WTC11 (cell line): ENCODE data around the gene PRELP. TPM values are rescaled to one million over a fixed set of nuclear protein-coding genes. Genes with fewer than 3 reads are reported as not detected.

Experiments used
- CREM ChIP-seq: sonication (generic); formaldehyde crosslinking; IDR thresholded peaks from 2 replicates; pipeline ENCODE4 v1.8.1; 2022; ENCODE audit warnings: mild to moderate bottlenecking, missing genetic modification reagents, moderate library complexity
- ESRRA ChIP-seq: sonication (generic); formaldehyde crosslinking; IDR thresholded peaks from 2 replicates; pipeline ENCODE4 v1.8.1; 2022; ENCODE audit warnings: mild to moderate bottlenecking, missing genetic modification reagents, borderline replicate concordance
- FOXK1 ChIP-seq: sonication (generic); formaldehyde crosslinking; IDR thresholded peaks from 2 replicates; pipeline ENCODE4 v1.8.0; 2022; ENCODE audit warnings: mild to moderate bottlenecking, moderate library complexity, missing genetic modification reagents
- GTF2I ChIP-seq: fragments of 250-450 bp; sonication (Bioruptor Pico); conservative IDR thresholded peaks from 2 replicates; pipeline ENCODE4 v1.4.0; 2021; ENCODE audit warnings: mild to moderate bottlenecking
- JUN ChIP-seq: sonication (generic); formaldehyde crosslinking; IDR thresholded peaks from 2 replicates; pipeline ENCODE4 v1.8.0; 2023; ENCODE audit warnings: mild to moderate bottlenecking, missing genetic modification reagents
- KAT7 ChIP-seq: sonication (generic); formaldehyde crosslinking; IDR thresholded peaks from 2 replicates; pipeline ENCODE4 v1.8.1; 2023; ENCODE audit warnings: missing genetic modification reagents, mild to moderate bottlenecking, borderline replicate concordance
- SMAD3 ChIP-seq: sonication (generic); formaldehyde crosslinking; IDR thresholded peaks from 2 replicates; pipeline ENCODE4 v1.8.0; 2022; ENCODE audit warnings: missing genetic modification reagents, mild to moderate bottlenecking, borderline replicate concordance
- SP1 ChIP-seq: sonication (generic); formaldehyde crosslinking; conservative IDR thresholded peaks from 2 replicates; pipeline ENCODE4 v1.8.1; 2022; ENCODE audit warnings: missing genetic modification reagents
- TEAD1 ChIP-seq: sonication (generic); formaldehyde crosslinking; IDR thresholded peaks from 2 replicates; pipeline ENCODE4 v1.8.0; 2022; ENCODE audit warnings: mild to moderate bottlenecking, missing genetic modification reagents
- TP53 ChIP-seq: sonication (generic); formaldehyde crosslinking; IDR thresholded peaks from 2 replicates; pipeline ENCODE4 v1.8.1; 2023; ENCODE audit warnings: mild to moderate bottlenecking, missing genetic modification reagents
- ZBTB21 ChIP-seq: sonication (generic); formaldehyde crosslinking; IDR thresholded peaks from 2 replicates; pipeline ENCODE4 v1.8.1; 2023; ENCODE audit warnings: mild to moderate bottlenecking, missing genetic modification reagents, borderline replicate concordance
- ZNF219 ChIP-seq: sonication (generic); formaldehyde crosslinking; IDR thresholded peaks from 2 replicates; pipeline ENCODE4 v1.8.0; 2023; ENCODE audit warnings: missing genetic modification reagents, mild to moderate bottlenecking, borderline replicate concordance
- total RNA-seq: library from RNA; stranded (reverse); gene quantifications from 3 replicates; pipeline ENCODE4 v1.2.3, GENCODE V29; 2021
- TF ChIP-seq, protein P1 (sequence below): fragments of 250-450 bp; sonication (Bioruptor Pico); IDR thresholded peaks from 2 replicates; pipeline ENCODE4 v1.9.0; 2021; ENCODE audit warnings: mild to moderate bottlenecking
- TF ChIP-seq, protein P2 (sequence below): sonication (generic); formaldehyde crosslinking; IDR thresholded peaks from 2 replicates; pipeline ENCODE4 v1.8.1; 2022; ENCODE audit warnings: low read depth, missing genetic modification reagents, borderline replicate concordance
- TF ChIP-seq, protein P3 (sequence below): sonication (generic); formaldehyde crosslinking; IDR thresholded peaks from 2 replicates; pipeline ENCODE4 v1.8.0; 2022; ENCODE audit warnings: mild to moderate bottlenecking, missing genetic modification reagents
- TF ChIP-seq, protein P4 (sequence below): sonication (generic); formaldehyde crosslinking; IDR thresholded peaks from 2 replicates; pipeline ENCODE4 v1.8.1; 2022; ENCODE audit warnings: mild to moderate bottlenecking, missing genetic modification reagents, moderate library complexity, borderline replicate concordance
- TF ChIP-seq, protein P5 (sequence below): sonication (generic); formaldehyde crosslinking; IDR thresholded peaks from 2 replicates; pipeline ENCODE4 v1.8.0; 2023; ENCODE audit warnings: missing genetic modification reagents, mild to moderate bottlenecking, borderline replicate concordance
- TF ChIP-seq, protein P6 (sequence below): fragments of 250-450 bp; sonication (Bioruptor Pico); IDR thresholded peaks from 2 replicates; pipeline ENCODE4 v1.9.0; 2021; ENCODE audit warnings: moderate library complexity, mild to moderate bottlenecking, inconsistent platforms, borderline replicate concordance
- TF ChIP-seq, protein P7 (sequence below): sonication (generic); formaldehyde crosslinking; IDR thresholded peaks from 2 replicates; pipeline ENCODE4 v1.8.0; 2022; ENCODE audit warnings: mild to moderate bottlenecking, missing genetic modification reagents
- TF ChIP-seq, protein P8 (sequence below): sonication (generic); formaldehyde crosslinking; IDR thresholded peaks from 2 replicates; pipeline ENCODE4 v1.8.1; 2022; ENCODE audit warnings: low read depth, mild to moderate bottlenecking, moderate library complexity, missing genetic modification reagents, borderline replicate concordance

The PRELP gene
- total RNA-seq, 1 experiment from 2014 or later: 0.17 TPM

DNA sequence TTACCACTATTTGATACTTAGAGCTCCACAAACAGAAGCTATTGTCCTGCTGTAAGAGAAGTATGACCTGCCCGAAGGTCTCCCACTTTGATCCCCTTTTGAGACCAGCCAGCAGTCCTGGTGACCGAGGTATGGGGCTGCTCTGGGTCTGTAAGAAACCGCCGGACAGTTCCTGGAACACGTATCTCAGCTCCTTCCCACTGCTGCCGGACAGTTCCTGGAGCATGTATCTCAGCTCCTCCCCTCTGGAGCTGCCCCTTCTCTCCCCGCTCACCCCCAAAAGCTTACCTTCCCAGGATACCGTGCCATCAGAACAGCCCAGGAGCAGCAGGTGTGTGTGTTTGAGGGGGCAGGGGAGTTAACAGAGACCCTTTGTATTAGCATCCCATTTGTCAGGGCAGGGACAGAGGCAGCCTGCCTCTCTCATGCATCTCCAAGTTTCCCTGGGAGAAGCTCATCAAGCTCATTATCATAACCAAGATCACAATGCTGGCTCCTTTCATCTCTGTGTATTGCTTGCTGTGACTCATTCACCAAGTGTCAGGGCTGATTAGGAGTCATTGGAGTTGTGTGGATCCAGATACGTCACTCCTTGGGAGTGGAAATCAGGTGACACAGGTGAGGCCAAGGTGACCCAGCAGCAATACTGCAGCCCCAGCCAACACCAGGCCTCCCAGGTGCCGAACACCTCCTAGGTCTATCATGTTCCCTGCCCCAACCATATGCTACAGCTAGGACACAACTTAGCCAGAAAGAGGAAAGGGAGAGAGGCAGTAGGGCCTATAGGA lies 43.6 kb downstream of the PRELP start (continued):
- TF ChIP-seq, protein P1, sequence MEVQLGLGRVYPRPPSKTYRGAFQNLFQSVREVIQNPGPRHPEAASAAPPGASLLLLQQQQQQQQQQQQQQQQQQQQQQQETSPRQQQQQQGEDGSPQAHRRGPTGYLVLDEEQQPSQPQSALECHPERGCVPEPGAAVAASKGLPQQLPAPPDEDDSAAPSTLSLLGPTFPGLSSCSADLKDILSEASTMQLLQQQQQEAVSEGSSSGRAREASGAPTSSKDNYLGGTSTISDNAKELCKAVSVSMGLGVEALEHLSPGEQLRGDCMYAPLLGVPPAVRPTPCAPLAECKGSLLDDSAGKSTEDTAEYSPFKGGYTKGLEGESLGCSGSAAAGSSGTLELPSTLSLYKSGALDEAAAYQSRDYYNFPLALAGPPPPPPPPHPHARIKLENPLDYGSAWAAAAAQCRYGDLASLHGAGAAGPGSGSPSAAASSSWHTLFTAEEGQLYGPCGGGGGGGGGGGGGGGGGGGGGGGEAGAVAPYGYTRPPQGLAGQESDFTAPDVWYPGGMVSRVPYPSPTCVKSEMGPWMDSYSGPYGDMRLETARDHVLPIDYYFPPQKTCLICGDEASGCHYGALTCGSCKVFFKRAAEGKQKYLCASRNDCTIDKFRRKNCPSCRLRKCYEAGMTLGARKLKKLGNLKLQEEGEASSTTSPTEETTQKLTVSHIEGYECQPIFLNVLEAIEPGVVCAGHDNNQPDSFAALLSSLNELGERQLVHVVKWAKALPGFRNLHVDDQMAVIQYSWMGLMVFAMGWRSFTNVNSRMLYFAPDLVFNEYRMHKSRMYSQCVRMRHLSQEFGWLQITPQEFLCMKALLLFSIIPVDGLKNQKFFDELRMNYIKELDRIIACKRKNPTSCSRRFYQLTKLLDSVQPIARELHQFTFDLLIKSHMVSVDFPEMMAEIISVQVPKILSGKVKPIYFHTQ (CRISPR knock-in tag): no peak
- TF ChIP-seq SMAD3 (no peak), SP1 (peak; percentile 60; the same call in 1 of the 2 replicates), GTF2I (CRISPR knock-in tag) (no peak), CREM (CRISPR knock-in tag) (0 out of 2 replicates have a peak, but pooled peaks have one; percentile 37), TP53 (no peak), TEAD1 (CRISPR knock-in tag) (peak; percentile 94), KAT7 (CRISPR knock-in tag) (0 out of 2 replicates have a peak, but pooled peaks have one; percentile 75), ZNF219 (CRISPR knock-in tag) (0 out of 2 replicates have a peak, but pooled peaks have one; percentile 36), ZBTB21 (CRISPR knock-in tag) (0 out of 2 replicates have a peak, but pooled peaks have one; percentile 65), FOXK1 (CRISPR knock-in tag) (peak; percentile 60; the same call in 1 of the 2 replicates), ESRRA (peak; percentile 50; the same call in 1 of the 2 replicates), JUN (CRISPR knock-in tag) (peak; percentile 93; the same call in 1 of the 2 replicates)
- TF ChIP-seq, protein P2, sequence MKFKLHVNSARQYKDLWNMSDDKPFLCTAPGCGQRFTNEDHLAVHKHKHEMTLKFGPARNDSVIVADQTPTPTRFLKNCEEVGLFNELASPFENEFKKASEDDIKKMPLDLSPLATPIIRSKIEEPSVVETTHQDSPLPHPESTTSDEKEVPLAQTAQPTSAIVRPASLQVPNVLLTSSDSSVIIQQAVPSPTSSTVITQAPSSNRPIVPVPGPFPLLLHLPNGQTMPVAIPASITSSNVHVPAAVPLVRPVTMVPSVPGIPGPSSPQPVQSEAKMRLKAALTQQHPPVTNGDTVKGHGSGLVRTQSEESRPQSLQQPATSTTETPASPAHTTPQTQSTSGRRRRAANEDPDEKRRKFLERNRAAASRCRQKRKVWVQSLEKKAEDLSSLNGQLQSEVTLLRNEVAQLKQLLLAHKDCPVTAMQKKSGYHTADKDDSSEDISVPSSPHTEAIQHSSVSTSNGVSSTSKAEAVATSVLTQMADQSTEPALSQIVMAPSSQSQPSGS: no peak
- TF ChIP-seq, protein P3, sequence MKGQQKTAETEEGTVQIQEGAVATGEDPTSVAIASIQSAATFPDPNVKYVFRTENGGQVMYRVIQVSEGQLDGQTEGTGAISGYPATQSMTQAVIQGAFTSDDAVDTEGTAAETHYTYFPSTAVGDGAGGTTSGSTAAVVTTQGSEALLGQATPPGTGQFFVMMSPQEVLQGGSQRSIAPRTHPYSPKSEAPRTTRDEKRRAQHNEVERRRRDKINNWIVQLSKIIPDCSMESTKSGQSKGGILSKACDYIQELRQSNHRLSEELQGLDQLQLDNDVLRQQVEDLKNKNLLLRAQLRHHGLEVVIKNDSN: peak; percentile 76
- TF ChIP-seq, protein P4, sequence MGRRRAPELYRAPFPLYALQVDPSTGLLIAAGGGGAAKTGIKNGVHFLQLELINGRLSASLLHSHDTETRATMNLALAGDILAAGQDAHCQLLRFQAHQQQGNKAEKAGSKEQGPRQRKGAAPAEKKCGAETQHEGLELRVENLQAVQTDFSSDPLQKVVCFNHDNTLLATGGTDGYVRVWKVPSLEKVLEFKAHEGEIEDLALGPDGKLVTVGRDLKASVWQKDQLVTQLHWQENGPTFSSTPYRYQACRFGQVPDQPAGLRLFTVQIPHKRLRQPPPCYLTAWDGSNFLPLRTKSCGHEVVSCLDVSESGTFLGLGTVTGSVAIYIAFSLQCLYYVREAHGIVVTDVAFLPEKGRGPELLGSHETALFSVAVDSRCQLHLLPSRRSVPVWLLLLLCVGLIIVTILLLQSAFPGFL: no peak
- TF ChIP-seq, protein P5, sequence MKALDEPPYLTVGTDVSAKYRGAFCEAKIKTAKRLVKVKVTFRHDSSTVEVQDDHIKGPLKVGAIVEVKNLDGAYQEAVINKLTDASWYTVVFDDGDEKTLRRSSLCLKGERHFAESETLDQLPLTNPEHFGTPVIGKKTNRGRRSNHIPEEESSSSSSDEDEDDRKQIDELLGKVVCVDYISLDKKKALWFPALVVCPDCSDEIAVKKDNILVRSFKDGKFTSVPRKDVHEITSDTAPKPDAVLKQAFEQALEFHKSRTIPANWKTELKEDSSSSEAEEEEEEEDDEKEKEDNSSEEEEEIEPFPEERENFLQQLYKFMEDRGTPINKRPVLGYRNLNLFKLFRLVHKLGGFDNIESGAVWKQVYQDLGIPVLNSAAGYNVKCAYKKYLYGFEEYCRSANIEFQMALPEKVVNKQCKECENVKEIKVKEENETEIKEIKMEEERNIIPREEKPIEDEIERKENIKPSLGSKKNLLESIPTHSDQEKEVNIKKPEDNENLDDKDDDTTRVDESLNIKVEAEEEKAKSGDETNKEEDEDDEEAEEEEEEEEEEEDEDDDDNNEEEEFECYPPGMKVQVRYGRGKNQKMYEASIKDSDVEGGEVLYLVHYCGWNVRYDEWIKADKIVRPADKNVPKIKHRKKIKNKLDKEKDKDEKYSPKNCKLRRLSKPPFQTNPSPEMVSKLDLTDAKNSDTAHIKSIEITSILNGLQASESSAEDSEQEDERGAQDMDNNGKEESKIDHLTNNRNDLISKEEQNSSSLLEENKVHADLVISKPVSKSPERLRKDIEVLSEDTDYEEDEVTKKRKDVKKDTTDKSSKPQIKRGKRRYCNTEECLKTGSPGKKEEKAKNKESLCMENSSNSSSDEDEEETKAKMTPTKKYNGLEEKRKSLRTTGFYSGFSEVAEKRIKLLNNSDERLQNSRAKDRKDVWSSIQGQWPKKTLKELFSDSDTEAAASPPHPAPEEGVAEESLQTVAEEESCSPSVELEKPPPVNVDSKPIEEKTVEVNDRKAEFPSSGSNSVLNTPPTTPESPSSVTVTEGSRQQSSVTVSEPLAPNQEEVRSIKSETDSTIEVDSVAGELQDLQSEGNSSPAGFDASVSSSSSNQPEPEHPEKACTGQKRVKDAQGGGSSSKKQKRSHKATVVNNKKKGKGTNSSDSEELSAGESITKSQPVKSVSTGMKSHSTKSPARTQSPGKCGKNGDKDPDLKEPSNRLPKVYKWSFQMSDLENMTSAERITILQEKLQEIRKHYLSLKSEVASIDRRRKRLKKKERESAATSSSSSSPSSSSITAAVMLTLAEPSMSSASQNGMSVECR (CRISPR knock-in tag): no peak; the same call in 1 of the 2 replicates
- TF ChIP-seq, protein P6, sequence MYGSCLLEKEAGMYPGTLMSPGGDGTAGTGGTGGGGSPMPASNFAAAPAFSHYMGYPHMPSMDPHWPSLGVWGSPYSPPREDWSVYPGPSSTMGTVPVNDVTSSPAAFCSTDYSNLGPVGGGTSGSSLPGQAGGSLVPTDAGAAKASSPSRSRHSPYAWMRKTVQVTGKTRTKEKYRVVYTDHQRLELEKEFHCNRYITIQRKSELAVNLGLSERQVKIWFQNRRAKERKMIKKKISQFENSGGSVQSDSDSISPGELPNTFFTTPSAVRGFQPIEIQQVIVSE: no peak
- TF ChIP-seq, protein P7, sequence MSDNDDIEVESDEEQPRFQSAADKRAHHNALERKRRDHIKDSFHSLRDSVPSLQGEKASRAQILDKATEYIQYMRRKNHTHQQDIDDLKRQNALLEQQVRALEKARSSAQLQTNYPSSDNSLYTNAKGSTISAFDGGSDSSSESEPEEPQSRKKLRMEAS (CRISPR knock-in tag): peak; percentile 60; the same call in 1 of the 2 replicates
- TF ChIP-seq, protein P8, sequence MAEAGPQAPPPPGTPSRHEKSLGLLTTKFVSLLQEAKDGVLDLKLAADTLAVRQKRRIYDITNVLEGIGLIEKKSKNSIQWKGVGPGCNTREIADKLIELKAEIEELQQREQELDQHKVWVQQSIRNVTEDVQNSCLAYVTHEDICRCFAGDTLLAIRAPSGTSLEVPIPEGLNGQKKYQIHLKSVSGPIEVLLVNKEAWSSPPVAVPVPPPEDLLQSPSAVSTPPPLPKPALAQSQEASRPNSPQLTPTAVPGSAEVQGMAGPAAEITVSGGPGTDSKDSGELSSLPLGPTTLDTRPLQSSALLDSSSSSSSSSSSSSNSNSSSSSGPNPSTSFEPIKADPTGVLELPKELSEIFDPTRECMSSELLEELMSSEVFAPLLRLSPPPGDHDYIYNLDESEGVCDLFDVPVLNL (CRISPR knock-in tag): no peak
